Epithelial cell of prostate (primary cell): Measurements from ENCODE around the gene SYT14.
"Not testable (repeated sequence)": the region's sequence is repeated elsewhere in the genome, so short reads cannot be mapped to it uniquely, and the experiment has no call there.

ENCODE experiments used
- DNase-seq: peaks from one replicate; pipeline ENCODE4 v3.0.0-alpha.2; 2011; ENCODE audit warnings: low read depth, low spot score
- H3K27ac ChIP-seq: fragments of 450-650 bp; 2 replicates; pipeline ENCODE4 v1.5.1; 2017; ENCODE audit warnings: mild to moderate bottlenecking

The SYT14 gene

GRCh38 chr1:210021145-210021860 lies 83.3 kb downstream of the SYT14 start:
- no peak for DNase-seq
- H3K27ac ChIP-seq, result no peak overlapping the region

DNA sequence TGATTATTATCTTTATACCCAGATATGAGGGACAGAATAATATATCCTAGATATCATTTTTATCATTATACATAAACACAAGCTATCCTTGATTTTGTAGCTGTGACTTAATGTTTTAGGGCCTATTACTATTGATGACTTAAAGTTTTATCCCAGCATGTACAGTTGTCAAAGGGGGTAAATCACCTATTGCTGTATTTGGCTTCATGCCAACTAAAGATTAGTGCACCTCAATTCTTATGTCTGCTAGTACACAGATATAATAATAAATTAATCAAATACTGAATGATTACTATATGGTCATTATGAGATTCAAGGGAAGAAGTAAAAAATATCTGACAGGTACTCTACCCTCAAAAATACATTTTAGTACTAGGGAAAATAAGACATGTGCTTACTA lies 84.0 kb downstream of the SYT14 start:
- H3K27ac ChIP-seq, result no peak overlapping the region
- no peak for DNase-seq

GRCh38 chr1:210024282-210024681 lies 86.3 kb downstream of the SYT14 start:
- no peak overlapping the region for H3K27ac ChIP-seq
- no peak for DNase-seq

- H3K27ac ChIP-seq, result no peak overlapping the region
- no peak for DNase-seq
Observed at GRCh38 chr1:210024996-210025395, 87.0 kb downstream of the SYT14 start.

GRCh38 chr1:210025870-210026269 lies 87.9 kb downstream of the SYT14 start:
- DNase-seq, result no peak
- H3K27ac ChIP-seq, result no peak overlapping the region

GRCh38 chr1:210027994-210028393 lies 90.0 kb downstream of the SYT14 start:
- no peak for DNase-seq
- no peak overlapping the region for H3K27ac ChIP-seq

DNA sequence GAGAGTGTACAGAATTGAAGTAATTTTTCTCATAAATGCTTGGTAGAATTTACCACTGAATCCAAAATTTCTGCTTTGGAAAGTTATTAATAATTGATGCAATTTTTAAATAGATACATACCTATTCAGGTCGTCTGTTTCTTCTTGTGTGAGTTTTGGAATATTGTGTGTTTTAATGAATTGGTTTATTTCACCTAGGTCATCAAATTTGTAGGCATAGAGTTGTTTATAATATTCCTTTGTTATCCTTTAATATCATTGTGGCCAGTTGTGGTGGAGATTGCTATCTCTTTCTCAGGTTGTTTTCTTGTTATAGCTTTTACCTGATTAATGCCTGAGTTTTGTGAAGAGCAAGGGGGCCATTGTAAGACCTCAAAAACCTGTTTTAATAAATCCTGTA lies 93.5 kb downstream of the SYT14 start:
- H3K27ac ChIP-seq, result no peak overlapping the region
- DNase-seq, result no peak

GRCh38 chr1:210043058-210043457 lies 105.0 kb downstream of the SYT14 start:
- no peak for DNase-seq
- no peak overlapping the region for H3K27ac ChIP-seq

DNA sequence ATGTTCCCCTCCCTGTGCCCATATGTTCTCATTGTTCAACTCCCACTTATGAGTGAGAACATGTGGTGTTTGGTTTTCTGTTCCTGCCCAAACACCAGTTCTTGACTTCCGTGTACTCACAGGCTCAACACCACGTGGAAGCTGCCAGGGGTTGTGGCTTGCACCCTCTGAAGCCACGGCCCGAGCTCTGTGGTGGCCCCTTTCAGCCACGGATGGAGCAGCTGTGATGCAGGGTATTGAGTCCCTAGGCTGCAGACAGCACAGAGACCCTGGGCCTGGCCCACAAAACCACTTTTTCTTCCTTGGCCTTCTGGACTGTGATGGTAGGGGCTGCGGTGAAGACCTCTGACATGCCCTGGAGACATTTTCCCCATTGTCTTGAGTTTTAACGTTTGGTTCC lies 111.6 kb downstream of the SYT14 start:
- no peak for DNase-seq
- no peak overlapping the region for H3K27ac ChIP-seq

DNA sequence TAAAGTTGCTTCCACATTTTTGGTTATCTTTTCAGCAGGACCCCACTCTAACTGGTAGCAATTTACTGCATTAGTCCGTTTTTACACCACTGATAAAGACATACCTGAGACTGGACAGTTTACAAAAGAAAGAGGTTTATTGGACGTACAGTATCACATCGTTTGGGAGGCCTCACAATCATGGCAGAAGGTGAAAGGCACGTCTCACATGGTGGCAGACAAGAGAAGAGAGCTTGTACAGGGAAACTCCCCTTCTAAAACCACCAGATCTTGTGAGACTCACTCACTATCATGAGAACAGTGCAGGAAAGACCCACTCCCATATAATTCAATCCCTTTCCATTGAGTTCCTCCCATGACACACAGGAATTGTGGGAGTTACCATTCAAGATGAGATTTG lies 112.5 kb downstream of the SYT14 start:
- not testable (repeated sequence) for H3K27ac ChIP-seq, DNase-seq

GRCh38 chr1:210053126-210053525 lies 115.1 kb downstream of the SYT14 start:
- no peak overlapping the region for H3K27ac ChIP-seq
- DNase-seq, result no peak

GRCh38 chr1:210057593-210057992 lies 119.6 kb downstream of the SYT14 start:
- no peak for DNase-seq

DNA sequence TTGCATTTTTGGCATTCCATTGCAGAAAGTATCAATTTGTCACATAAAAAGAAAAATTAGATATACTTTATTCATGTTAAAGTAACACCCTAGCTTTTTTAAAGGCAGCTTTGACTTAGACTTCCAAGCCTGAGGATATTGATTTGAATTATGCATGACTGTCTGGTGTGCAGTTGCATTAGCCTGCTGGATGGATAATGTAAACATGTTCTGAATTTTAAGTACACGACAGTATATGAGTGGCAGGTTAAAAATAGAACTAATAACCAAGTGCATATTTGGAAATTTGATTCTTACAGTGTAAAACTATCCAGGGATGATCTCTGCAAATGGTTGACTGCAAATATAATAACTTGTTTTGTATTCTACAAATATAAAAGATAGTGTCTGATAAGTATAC lies 124.0 kb downstream of the SYT14 start:
- no peak for DNase-seq
- H3K27ac ChIP-seq, result no peak overlapping the region

More at GRCh38 chr1:210057593-210057992, 119.6 kb downstream of the SYT14 start:
- H3K27ac ChIP-seq, result no peak overlapping the region

- no peak overlapping the region for H3K27ac ChIP-seq
- no peak for DNase-seq
Observed at GRCh38 chr1:210070531-210070930, 132.5 kb downstream of the SYT14 start.

- no peak overlapping the region for H3K27ac ChIP-seq
- no peak for DNase-seq
Observed at GRCh38 chr1:210072129-210072528, 134.1 kb downstream of the SYT14 start.

GRCh38 chr1:210072896-210073504 lies 135.0 kb downstream of the SYT14 start:
- DNase-seq, result no peak
- H3K27ac ChIP-seq, result no peak overlapping the region

DNA sequence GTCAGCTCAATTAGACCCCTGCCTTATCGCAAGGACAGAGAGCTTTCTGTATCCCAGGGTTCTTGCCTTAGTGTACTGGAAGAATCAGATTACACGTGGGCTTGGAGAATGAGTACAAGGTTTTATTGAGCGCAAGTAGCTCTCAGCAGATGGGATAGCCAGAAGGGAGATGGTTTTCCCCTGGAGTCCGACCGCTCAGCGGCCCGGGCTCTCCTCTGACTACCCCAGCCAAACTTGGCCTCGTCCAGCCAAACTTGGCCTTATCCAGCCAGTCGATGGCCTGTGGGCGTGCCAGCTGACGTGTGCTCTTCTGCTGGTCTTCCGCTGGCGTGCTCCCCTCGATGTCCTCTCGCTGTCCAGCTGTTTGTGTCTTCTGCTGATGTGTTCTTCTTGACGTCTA lies 136.9 kb downstream of the SYT14 start:
- no peak for DNase-seq

DNA sequence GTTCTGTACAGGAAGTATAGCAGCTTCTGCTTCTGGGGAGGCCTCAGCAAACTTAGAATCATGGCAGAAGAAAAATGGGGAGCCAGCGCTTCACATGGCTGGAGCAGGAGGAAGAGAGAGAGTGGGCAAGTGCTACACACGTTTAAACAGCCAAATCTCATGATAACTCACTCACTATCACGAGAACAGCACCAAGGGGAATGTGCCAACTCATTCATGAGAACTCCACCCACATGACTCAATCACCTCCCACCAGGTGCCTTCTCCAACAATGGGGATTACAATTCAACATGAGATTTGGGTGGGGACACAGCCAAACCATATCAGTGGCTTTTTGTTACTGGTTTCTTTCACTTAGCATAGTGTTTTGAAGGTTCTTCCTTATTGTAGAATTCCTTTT lies 138.6 kb downstream of the SYT14 start:
- no peak overlapping the region for H3K27ac ChIP-seq
- no peak for DNase-seq

More for the DNA sequence above, 136.9 kb downstream of the SYT14 start:
- no peak overlapping the region for H3K27ac ChIP-seq

DNA sequence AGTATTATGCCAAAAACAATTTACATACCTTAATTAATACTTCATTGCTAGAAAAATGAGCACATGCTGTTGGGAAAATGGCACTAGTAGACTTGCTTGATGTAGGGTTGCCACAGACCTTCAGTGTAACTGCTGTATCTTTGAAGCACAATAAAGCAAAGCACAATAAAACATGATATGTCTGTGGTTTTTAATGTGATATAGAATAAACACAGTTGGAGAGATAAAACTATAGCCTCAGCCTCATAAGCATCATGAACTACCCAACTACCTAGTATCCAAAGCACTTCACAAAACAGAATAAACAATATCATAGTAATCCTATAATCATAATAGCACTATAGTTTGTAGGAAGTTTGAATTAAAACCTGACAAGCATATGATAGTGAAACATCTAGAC lies 143.5 kb downstream of the SYT14 start:
- no peak for DNase-seq
- H3K27ac ChIP-seq, result no peak overlapping the region

DNA sequence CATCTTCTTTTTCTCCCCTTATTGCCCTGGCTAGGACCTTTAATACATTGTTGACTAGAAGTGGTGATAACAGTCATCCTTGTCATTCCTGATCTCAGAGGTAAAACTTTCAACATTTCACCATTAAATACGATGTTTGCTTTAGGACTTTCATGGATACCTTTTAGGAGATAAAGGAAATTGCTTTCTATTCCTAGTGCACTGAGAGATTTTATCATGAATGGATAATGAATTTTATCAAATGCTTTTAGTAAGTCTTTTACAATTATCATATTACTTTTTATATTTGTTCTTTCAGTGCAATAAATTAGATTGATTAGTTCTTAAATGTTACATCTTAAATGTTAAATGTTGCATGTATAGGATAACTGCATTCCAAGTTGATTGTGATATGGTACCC lies 147.3 kb downstream of the SYT14 start:
- no peak for DNase-seq
- no peak overlapping the region for H3K27ac ChIP-seq

GRCh38 chr1:210087058-210087457 lies 149.0 kb downstream of the SYT14 start:
- no peak for DNase-seq
- no peak overlapping the region for H3K27ac ChIP-seq

DNA sequence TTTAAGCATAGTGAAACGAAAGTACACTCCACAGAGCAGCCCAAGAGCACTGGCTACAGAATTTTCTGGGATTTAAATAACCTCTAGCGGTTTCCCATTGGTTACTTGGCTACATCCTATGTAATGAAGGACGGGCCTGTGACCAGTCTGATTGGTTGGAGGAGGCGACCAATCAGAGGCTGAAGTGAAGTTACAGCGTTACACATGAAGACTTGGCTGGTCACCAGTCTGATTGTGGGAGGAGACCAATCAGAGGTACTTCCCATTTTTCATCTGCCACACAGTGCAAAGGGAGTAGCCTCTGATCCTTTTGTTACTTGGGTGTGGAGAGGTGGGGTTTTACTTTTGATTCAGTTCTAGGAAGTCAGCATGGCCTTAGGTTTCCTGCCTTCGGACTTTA lies 151.8 kb downstream of the SYT14 start:
- no peak overlapping the region for H3K27ac ChIP-seq
- no peak for DNase-seq
